Suprapubic skin (tissue), 4 donors: ENCODE data around the gene PTTG1IP. TPM values are rescaled to one million over a fixed set of nuclear protein-coding genes. Genes with fewer than 3 reads are reported as not detected.

Experiments
- DNase-seq, 2 donors: peaks; one replicate each; pipeline ENCODE4 v3.0.0-alpha.2; 2019; ENCODE audit warnings: low spot score in 2 of 2
- H3K27ac ChIP-seq: fragments of 200-600 bp; sonication (generic); one replicate; pipeline ENCODE4 v1.5.1; 2019
- H3K27me3 ChIP-seq: fragments of 200-600 bp; sonication (generic); one replicate; pipeline ENCODE4 v1.5.1; 2019
- H3K36me3 ChIP-seq: fragments of 200-600 bp; sonication (generic); one replicate; pipeline ENCODE4 v1.5.1; 2019
- H3K4me1 ChIP-seq: fragments of 200-600 bp; sonication (generic); one replicate; pipeline ENCODE4 v1.5.1; 2019
- H3K4me3 ChIP-seq: fragments of 200-600 bp; sonication (generic); one replicate; pipeline ENCODE4 v1.5.1; 2019; ENCODE audit warnings: mild to moderate bottlenecking
- H3K9me3 ChIP-seq: fragments of 200-600 bp; sonication (generic); one replicate; pipeline ENCODE4 v1.5.1; 2019
- CTCF ChIP-seq, 2 donors: fragments of 200-600 bp in 1 of 2; fragments of 450-650 bp in 1 of 2; sonication (generic) in 1 of 2; IDR thresholded peaks; one replicate each; pipeline ENCODE4 v1.5.1; 2016 to 2019; ENCODE audit warnings: antibody characterized with exemption in 2 of 2, mild to moderate bottlenecking in 1 of 2, moderate library complexity in 1 of 2
- EP300 ChIP-seq: sonication (generic); formaldehyde crosslinking; IDR thresholded peaks from one replicate; pipeline ENCODE4 v1.6.1; 2017; ENCODE audit warnings: antibody characterized with exemption
- POLR2A ChIP-seq, 2 donors: fragments of 450-650 bp; IDR thresholded peaks; one replicate each; pipeline ENCODE4 v1.6.1; 2017; ENCODE audit warnings: antibody characterized with exemption in 2 of 2, mild to moderate bottlenecking in 2 of 2, moderate library complexity in 2 of 2
- POLR2AphosphoS5 ChIP-seq, 3 donors: sonication (generic); formaldehyde crosslinking; IDR thresholded peaks; one replicate each; pipeline ENCODE4 v1.6.1; 2017; ENCODE audit warnings: antibody characterized with exemption in 3 of 3
- WGBS: methylation state at CpG from one replicate; pipeline ENCODE4 v1.1.5; 2018; 5-methylcytosine and 5-hydroxymethylcytosine counted together
- total RNA-seq, 4 donors: library from RNA; depleted of rRNA; stranded (reverse); fragments of >200 nt; gene quantifications; one replicate each; pipeline ENCODE4 v1.1.0, GENCODE V29; 2016

The PTTG1IP gene
- total RNA-seq, 4 donors from 2014 or later = 114 to 172 (median 143) TPM

GRCh38 chr21:44919111-44919912 is 45.8 kb upstream of the PTTG1IP start:
- WGBS = 76% methylated on average over 14 of the region's 26 CpGs
- TF ChIP-seq CTCF (IDR thresholded peaks at IDR 0.05) (no peak), EP300 (no peak), POLR2A (IDR thresholded peaks at IDR 0.05) (no peak), POLR2AphosphoS5 (IDR thresholded peaks at IDR 0.05) (no peak)
- no peaks in the 10 kb centered on the region for H3K36me3 ChIP-seq
- H3K4me1 ChIP-seq = peaks cover 9% of the 10 kb centered on the region
- no peak for DNase-seq
- H3K27me3 ChIP-seq = peaks cover 17% of the 10 kb centered on the region
- H3K4me3 ChIP-seq = peak overlapping the region; percentile 35
- H3K9me3 ChIP-seq = no peaks in the 10 kb centered on the region
- H3K27ac ChIP-seq = no peak overlapping the region

- 60% methylated on average over 1 of the region's 13 CpGs for WGBS
- no peak for TF ChIP-seq POLR2A (IDR thresholded peaks at IDR 0.05)
- TF ChIP-seq POLR2AphosphoS5 (IDR thresholded peaks at IDR 0.05) = no peak
- TF ChIP-seq CTCF (IDR thresholded peaks at IDR 0.05) = no peak
- TF ChIP-seq EP300 = no peak
- Histone ChIP-seq H3K4me1 (peaks cover 9% of the 10 kb centered on the region), H3K27me3 (peaks cover 17% of the 10 kb centered on the region), H3K9me3 (no peaks in the 10 kb centered on the region), H3K4me3 (no peak overlapping the region), H3K36me3 (no peaks in the 10 kb centered on the region), H3K27ac (no peak overlapping the region)
- DNase-seq = no peak
Measured at GRCh38 chr21:44918581-44919033, 45.1 kb upstream of the PTTG1IP start.

- Histone ChIP-seq H3K9me3 (no peaks in the 10 kb centered on the region), H3K36me3 (no peaks in the 10 kb centered on the region), H3K4me3 (no peak overlapping the region), H3K27me3 (peaks cover 17% of the 10 kb centered on the region), H3K27ac (no peak overlapping the region), H3K4me1 (peaks cover 13% of the 10 kb centered on the region)
- no peak for DNase-seq
- TF ChIP-seq POLR2AphosphoS5 (IDR thresholded peaks at IDR 0.05) (no peak), POLR2A (IDR thresholded peaks at IDR 0.05) (no peak), EP300 (no peak), CTCF (IDR thresholded peaks at IDR 0.05) (no peak)
- WGBS = 69% methylated on average over 2 of the region's 12 CpGs
Measured at GRCh38 chr21:44918107-44918470, 44.6 kb upstream of the PTTG1IP start.

GRCh38 chr21:44917446-44918106 is 44.1 kb upstream of the PTTG1IP start:
- no peak overlapping the region for H3K27ac ChIP-seq
- H3K36me3 ChIP-seq = no peaks in the 10 kb centered on the region
- H3K9me3 ChIP-seq = no peaks in the 10 kb centered on the region
- H3K4me1 ChIP-seq = peaks cover 14% of the 10 kb centered on the region
- 70% methylated on average over 8 of the region's 15 CpGs for WGBS
- H3K27me3 ChIP-seq = peaks cover 17% of the 10 kb centered on the region
- no peak for TF ChIP-seq POLR2A (IDR thresholded peaks at IDR 0.05)
- no peak for TF ChIP-seq POLR2AphosphoS5 (IDR thresholded peaks at IDR 0.05)
- no peak for TF ChIP-seq CTCF (IDR thresholded peaks at IDR 0.05)
- TF ChIP-seq EP300 = no peak
- H3K4me3 ChIP-seq = no peak overlapping the region
- DNase-seq = no peak

GRCh38 chr21:44916965-44917364 is 43.5 kb upstream of the PTTG1IP start:
- no peak for DNase-seq
- TF ChIP-seq EP300 = no peak
- no peak for TF ChIP-seq CTCF (IDR thresholded peaks at IDR 0.05)
- TF ChIP-seq POLR2AphosphoS5 (IDR thresholded peaks at IDR 0.05) = no peak
- Histone ChIP-seq H3K4me1 (peaks cover 20% of the 10 kb centered on the region), H3K4me3 (no peak overlapping the region), H3K27ac (no peak overlapping the region), H3K36me3 (no peaks in the 10 kb centered on the region), H3K27me3 (peaks cover 17% of the 10 kb centered on the region), H3K9me3 (no peaks in the 10 kb centered on the region)
- 33% methylated on average over 7 of the region's 7 CpGs for WGBS
